CD4-positive, alpha-beta T cell treated with Interleukin-15 for 4 hours (primary cell): ENCODE data around the gene SLC25A39.
"Not testable (repeated sequence)": the region's sequence is repeated elsewhere in the genome, so short reads cannot be mapped to it uniquely, and the experiment has no call there.

ENCODE experiments used
- DNase-seq: peaks from one replicate; pipeline ENCODE4 v3.0.0-alpha.2; 2020; ENCODE audit warnings: low spot score

The SLC25A39 gene, protein sequence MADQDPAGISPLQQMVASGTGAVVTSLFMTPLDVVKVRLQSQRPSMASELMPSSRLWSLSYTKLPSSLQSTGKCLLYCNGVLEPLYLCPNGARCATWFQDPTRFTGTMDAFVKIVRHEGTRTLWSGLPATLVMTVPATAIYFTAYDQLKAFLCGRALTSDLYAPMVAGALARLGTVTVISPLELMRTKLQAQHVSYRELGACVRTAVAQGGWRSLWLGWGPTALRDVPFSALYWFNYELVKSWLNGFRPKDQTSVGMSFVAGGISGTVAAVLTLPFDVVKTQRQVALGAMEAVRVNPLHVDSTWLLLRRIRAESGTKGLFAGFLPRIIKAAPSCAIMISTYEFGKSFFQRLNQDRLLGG

DNA sequence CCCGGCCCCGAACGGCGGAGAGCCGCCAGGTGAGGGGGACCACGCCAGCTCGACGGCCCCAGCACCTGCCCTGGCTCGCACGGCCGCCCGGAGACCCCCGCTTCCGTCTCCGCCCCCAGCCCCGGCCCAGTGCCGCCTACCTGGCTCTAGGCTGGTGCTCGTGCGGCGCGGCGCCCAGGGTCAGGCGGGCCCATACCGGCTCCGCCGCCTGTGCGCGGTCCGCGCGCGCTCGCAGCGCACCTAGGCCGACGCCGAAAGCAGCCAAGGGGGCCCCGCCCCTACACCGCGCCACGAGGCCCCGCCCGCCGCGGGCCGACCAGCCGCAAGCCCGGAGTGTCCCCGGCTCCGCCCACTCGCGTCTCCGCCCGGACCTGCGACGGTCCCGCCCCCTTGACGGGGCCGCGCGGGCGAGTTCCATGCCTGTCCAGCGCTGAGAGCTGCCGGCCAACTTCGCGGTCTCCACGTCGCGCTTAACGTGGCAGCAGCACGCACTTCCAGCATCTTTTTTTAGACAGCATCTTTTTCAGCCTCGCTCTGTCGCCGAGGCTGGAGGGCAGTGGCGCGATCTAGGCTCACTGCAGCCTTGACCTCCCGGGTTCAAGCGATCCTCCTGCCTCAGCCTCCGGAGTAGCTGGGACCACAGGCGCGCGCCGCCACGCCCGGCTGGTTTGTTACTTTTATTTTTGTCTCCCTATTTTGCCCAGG is at the start of gene SLC25A39:
Gene SLC25A39, minus strand, starts transcription at position 253 of the 705 bp plus-strand sequence. CDS start 1,261 bp downstream, outside the sequence.
- peak; percentile 95 for DNase-seq

DNA sequence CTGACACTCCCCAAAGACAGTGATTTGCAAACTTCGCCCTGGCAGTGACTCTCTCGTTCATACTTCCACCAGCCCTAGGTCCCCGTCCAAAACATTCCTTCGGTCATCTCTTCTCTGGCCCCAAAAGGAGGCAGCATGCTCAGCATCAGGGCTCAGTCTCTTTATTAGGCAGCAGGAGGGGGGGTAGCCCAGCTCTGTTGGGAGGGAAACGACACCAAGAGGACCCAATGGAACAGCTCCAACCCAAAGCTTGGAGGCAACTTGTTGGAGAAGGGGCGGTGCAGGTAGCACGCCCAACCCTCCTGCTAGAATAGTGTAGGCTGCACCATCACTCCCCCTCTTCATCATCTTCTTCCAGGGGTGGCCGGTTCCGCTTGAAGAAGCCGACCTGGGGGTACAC is 47.4 kb upstream of the SLC25A39 start:
- no peak for DNase-seq

DNA sequence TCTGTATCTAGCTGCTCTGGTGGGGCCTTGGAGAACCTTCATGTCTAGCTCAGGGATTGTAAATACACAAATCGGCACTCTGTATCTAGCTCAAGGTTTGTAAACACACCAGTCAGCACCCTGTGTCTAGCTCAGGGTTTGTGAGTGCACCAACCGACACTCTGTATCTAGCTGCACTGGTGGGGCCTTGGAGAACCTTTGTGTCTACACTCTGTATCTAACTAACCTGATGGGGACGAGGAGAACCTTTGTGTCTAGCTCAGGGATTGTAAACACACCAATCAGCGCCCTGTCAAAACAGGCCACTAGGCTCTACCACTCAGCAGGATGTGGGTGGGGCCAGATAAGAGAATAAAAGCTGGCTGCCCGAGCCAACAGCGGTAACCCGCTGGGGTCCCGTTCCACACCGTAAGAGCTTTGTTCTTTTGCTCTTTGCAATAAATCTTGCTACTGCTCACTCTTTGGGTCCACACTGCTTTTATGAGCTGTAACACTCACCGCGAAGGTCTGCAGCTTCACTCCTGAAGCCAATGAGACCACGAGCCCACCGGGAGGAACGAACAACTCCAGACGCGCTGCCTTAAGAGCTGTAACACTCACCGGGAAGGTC is 44.9 kb upstream of the SLC25A39 start:
- not testable (repeated sequence) for DNase-seq

DNA sequence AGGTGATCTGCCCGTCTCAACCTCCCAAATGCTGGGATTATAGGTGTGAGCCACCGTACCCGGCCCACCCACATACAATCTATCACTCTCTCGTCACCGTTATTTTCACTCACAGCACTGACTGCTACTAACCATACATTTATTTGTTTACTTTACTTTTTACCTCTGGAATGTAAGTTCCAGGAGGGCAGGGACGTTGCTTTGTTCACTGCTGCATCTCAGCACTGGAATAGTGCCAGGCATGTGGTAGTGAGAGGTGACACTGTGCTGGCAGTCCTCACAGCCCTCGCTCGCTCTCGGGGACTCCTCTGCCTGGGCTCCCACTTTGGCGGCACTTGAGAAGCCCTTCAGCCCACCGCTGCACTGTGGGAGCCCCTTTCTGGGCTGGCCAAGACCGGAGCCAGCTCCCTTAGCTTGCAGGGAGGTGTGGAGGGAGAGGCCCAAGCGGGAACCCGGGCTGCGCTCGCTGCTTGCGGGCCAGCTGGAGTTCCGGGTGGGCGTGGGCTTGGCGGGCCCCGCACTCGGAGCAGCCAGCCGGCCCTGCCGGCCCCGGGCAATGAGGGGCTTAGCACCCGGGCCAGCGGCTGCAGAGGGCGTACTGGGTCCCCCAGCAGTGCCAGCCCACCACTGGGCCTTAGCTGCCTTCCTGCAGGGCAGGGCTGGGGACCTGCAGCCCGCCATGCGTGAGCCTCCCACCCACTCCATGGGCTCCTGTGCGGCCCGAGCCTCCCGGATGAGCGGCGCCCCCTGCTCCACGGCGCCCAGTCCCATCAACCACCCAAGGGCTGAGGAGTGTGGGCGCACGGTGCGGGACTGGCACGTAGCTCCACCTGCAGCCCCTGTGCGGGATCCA is 44.0 kb upstream of the SLC25A39 start:
- not testable (repeated sequence) for DNase-seq

DNA sequence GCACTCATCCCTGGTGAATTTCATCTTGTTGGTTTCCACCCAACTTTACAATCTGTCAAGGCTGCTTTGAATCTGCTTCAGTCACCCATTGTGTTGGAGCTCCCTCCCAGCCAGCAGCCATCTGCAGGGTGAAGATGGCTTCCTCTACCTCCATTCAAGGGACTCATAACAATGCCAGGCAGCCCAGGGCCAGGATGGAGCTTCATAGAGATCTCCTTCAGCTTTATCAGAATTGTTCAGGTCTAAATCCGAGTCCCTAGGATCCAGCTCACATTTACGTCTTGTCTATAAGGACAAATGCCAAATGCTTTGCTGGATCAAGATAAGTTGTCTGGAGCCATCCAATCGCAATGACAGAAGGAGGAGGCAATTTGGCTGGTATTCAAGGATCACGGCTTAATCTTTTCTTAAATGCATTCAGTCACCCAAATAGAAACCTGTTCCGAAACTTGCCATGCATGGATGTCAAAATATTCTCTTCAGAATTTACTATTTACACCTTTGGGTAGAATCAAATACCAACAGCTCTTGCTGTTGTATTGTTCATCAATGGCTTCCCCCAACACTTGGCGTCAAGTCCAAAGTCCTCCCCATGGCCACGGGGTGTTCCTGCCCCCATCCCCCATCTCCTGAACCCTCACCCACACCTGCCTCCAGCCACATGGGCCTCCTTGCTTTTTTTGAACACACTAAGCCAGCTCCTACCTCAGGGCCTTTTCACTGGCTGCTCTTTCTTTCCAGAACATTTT is 42.8 kb upstream of the SLC25A39 start:
- DNase-seq, result no peak

DNA sequence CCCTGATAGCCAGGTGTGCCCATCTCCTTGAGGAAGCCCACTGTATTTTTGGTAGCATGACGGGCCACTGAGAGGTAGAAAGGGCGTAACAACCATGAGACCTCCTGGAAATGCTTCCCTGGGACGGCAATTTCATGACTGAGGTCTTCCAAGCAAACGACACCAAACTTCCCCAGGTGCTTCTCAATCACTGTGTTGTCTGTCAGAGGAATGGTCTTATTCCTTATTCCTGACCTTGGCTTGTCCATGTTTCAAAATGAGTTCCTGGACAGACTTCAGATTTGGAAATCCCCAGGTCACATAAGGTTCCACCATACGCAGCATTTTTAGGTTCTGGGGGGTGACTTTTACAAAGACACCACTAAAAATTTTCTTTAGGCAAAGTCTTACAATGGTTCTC is 40.4 kb upstream of the SLC25A39 start:
- not testable (repeated sequence) for DNase-seq

DNA sequence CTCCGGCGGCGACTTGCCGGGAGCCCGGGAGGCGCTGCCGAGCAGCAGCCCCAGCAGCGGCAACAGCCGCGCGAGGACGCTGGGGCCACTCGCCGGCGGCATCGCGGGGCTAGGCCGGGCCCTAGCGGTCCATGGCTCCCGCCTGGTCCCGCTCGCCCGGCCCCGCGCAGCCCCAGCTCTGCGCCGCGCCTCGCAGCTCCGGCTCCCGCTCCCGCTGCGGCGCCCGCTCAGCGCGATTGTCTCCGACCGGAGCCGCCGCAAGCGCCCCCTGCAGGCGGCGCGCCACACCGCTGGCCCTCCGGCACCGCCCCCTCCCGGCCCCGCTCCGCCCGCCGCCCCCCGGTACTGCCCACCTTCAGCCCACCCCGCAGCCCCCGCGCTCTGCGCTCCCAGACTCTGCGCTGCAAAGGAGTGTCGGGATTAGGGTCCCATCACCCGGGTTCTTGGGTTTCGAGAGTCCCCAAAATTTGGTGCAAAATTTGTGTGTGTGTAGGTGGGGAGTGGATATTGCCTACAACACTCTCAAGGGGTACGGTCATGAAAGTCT is 39.1 kb upstream of the SLC25A39 start, which contains the start of gene FAM171A2:
Gene FAM171A2, minus strand, starts transcription at position 241 of the 547 bp plus-strand sequence. Its CDS starts 139 bp downstream, at position 102.
- DNase-seq, result peak; percentile 55

DNA sequence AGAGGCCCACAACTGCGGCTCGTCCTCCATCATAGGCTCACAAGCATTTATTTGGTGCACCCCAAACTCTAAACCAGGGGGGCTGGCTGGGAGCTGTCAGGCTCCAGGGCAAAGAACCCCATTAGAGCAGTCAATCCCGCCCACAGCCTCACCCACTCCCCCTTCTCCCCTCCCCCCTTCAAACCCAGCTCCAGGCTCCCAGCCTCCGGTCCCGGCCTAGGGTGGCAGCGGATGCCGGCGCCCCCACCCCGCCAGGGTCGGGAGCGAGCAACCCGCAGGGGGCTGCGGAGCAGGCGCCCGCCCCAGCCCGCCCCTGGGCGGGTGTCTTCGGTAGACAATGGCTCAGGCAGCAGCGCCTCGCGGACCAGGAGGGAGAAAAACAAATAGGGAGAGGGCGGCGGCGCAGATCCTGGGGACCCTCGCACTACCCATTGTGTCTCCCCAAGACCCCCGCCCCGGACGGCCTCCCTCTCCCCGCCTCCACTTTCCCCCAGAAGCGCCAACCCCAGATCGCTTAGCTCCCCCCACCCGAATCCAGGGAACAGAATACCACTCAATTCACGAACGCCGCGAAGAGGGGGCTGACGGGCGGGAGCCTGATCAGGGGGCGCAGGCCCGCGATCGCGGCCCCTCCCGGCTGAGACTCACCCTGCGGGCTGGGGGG is 38.5 kb upstream of the SLC25A39 start:
- no peak for DNase-seq

DNA sequence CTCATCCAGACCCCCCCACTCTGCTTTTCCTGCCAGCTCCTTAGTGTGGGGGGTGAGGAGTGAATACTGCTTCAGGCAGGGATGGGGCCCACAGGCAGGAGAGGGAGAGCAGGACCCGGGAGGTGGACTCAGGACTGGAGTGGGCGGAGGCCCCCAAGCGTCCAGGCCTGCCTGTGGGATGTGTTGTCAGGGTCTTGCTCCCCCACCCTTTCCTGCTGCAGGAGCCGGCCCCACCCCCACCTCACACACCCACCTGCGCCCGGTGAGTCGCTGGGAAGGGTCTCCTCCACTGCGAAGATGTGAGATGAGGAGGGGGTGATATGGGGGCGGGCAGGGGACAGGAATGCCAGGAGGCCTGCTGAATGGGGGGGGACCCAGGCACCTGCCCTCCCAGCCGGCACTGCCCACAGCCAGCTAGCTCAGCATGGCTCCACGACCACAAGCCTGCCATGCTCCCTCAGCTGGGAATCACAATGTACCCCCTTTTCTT is 37.9 kb upstream of the SLC25A39 start:
- DNase-seq, result no peak

DNA sequence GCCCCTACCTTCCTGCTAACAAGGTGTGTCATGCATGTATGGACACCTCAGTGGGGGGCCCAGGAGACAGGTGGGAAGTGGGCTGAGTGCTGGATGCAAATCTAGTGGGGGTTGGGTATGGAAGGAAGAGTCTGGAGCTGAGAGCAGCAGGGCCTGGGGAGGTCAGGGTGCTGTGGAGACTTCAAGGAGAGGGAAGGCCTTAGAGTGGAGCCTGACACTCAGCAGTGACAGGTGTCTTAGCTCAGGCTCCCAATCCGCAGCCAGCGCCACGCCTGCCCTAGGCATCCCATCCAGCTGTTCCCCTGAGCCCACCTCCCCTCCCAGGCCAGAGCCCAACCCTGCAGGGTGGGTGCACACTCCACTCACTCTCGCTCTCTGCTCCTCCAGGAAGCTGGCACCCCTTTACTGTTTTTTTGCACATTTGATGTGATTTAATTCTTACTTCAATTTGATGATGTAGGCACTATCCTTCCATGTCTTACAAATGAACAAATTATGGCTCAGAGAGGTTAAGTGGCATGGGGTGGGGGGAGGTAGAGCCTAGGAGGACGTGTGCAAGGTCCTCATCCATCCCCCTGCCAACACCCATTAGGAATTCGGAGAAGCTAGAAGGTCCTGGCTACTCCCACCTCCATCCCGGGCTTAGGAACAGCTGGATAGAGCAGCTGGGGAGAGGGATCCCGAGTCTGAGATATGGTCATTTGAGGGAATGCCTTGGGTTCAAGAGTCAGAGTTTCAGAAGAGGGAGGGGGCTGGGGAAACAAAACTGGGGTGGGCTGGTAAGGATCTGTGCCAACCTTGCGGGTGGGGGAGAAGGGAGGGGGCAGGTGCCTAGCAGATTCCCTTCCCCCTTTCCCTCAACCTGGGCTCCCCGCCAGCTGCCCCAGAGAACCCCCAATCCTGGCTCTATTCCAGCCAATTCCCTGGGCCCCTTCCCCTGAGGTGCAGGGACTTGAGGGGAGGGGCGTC is 37.0 kb upstream of the SLC25A39 start:
- no peak for DNase-seq

DNA sequence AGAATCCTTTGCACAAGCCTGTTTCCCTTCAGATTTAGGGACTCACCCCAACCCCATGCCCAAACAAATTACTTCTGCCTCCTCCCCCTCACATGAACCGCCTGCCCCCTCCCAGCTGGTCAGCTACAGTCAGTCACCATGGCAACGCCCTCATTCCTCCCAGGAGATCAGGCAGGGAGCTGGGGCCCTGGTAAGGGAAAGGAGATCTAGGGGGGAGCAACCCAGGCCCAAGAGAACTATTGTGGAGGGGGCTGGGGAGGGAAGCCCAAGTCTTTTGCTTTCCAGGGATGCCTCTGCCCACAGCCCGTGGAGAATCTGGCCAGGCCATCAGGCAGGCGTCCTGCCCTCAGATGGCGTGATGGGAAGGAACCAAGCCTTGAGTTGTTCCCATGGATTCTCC is 36.2 kb upstream of the SLC25A39 start:
- DNase-seq, result no peak

DNA sequence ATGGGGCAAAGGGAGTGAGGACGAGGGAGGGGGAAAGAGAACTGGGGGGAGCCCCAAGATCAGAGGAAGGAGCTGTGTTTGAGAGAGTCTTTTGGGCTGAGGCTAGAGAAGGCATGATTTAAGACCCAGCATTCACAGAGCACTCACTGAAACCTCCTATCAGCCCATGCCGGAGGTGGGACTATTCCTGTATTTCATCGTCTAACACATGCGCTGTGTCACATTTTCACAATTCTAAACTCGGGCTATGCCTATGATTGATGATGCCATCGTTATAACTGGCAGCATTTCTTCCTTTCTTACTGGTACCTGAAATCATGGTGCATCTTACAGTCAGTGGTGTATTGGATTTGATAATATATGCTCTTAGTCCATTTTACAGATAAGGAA is 35.5 kb upstream of the SLC25A39 start:
- no peak for DNase-seq

DNA sequence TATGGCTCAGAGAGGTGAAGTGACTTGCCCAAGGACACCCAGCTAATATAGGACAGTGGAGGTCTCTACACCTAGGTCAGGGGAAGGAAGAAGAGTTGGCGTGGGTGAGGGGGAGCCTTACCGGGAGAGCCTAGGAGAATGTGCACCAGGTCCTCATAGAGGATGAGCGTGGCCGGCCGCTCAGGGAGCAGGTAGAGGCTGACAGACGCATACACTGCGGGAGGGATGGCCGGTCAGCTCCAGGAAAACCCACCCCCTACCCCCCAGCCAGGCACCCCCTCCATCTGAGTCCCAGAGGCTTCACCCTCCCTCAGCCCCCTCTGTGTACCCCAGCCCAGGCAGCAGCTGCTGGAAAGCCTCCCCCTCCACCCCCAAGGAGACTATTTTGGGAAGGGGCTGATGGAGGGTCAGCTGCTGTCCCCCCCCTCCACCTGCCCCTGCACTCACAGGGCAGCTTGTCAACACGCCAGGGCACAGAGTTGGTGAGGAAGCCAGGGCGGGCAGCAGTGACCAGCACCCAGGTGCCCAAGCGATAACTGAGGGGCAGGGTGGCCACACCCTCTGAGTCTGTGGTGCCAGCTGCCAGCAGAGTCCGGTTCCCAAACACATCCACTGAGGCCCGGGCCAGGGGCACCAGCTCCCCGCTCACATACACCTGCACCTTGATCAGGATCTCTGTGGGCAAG is 35.0 kb upstream of the SLC25A39 start:
- no peak for DNase-seq

DNA sequence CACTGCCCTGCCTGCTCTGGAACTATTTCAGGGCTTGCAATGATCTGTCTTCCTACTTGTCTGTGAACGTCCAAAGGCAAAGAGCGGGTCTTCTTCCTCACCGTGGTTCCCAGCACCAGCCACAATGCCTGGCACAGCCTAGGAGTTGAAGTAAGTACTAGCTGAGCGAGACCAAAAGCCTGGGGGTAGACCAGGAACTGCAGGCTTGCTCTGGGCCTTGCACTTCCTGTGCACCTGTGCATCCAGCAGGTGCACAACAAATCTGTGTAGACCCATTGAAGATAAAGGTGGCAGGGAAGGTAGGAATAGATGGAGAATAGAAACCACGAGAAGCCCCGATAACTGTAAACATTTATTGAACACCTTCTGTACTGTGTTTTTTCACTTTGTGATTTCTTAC is 34.4 kb upstream of the SLC25A39 start:
- DNase-seq, result no peak

DNA sequence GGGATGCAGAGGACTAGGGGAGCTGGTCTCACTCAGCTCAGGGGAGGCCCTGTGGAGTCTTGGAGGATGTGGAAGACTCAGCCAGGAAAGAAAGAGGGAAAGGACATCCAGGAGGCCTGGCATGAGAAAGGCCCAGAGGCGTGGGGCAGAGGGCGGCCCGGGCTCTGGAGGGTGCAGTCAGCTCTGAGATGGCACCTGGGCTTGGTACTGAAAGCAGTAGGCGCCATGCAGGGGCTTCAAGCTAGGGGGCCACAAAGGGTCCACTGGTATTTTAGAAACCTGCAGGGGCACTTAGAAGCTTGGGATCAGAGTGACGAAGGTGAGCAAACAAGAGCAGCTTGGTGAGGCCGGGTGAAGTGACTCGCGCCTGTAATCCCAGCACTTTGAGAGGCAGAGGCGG is 33.4 kb upstream of the SLC25A39 start:
- DNase-seq, result no peak

DNA sequence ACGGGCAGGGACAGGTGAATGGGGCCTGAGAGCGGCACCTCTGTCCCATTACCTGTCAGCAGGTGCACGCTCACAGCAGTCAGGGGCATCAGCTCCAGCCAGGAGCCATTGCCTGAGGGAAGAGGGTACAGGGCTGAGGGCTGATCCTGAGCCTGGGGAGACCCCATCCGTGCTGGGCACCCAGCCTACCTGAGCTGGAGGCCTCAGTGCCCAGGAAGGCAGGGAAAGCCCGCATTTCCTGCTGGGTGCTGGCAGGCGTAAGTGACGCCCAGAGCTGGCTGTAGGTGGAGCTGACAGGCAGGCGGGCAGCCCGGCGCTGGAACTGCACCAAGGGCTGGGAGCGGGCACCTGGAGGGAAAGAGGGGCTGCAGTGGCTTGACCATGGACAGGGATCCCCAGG is 31.6 kb upstream of the SLC25A39 start:
- no peak for DNase-seq

DNA sequence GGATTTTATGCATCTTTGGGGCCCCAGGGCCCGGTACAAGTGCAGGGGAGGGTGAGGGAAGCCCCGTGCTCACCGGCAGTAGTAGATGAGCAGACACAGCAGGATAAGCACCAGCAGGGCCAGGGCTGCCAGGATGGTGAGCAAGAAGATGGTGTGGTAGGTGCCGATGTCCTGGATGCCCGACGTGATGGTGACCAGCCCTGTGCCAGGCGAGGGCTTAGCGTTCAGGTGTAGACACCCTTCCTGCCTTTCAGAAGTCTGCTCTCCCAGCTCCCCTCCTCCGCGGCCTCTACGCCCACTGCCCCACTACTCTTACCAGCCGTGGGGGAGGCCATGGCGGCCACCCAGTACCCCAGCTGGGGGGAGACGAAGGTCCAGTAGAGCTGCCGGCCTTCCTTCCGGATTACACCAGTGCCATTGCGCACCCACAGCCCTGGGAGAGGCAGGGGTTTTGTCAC is 31.0 kb upstream of the SLC25A39 start:
- no peak for DNase-seq
